ENCODE results near the gene SYNE4. TPM values are rescaled to one million over a fixed set of nuclear protein-coding genes. Genes with fewer than 3 reads are reported as not detected.

Gene SYNE4
- total RNA-seq, 2 donors from 2014 or later, result 17.1 to 19.3 TPM

GRCh38 chr19:36054119-36054732 lies 45.6 kb upstream of the SYNE4 start, which contains the start of gene THAP8:
TSS of gene THAP8 (minus strand) at chr19:36054285. CDS start at chr19:36054217, 68 bp downstream.
- Mint-ChIP-seq H3K36me3 (ENCODE audit: low read depth) (peaks cover 12% of the 10 kb centered on the region), H3K27ac (peak within 1 kb of the TSS; percentile 99), H3K4me1 (peaks cover 28% of the 10 kb centered on the region), H3K4me3 (peak within 1 kb of the TSS; percentile 83), H3K27me3 (ENCODE audit: insufficient read depth) (peaks cover 2% of the 10 kb centered on the region), H3K9me3 (no peaks in the 10 kb centered on the region)
- Histone ChIP-seq H3K36me3 (ENCODE audit: control insufficient read depth, insufficient read depth, low read length) (no peaks in the 10 kb centered on the region), H3K9ac (ENCODE audit: extremely low read depth, low read length, poor library complexity, severe bottlenecking) (peak within 1 kb of the TSS; percentile 74), H3K27me3 (ENCODE audit: control insufficient read depth, insufficient read depth, low read length, poor library complexity, severe bottlenecking) (no peaks in the 10 kb centered on the region), H3K27ac (ENCODE audit: low read depth, low read length) (peak within 1 kb of the TSS; percentile 96), H3K4me1 (ENCODE audit: control insufficient read depth, insufficient read depth, low read length) (peaks cover 3% of the 10 kb centered on the region), H3K9me3 (ENCODE audit: control insufficient read depth, low read length) (no peaks in the 10 kb centered on the region), H3K4me3 (ENCODE audit: low read length) (peak within 1 kb of the TSS; percentile 90)
- peak; percentile 70 for TF ChIP-seq CTCF (conservative IDR thresholded peaks at IDR 0.05)
- WGBS, 2 experiments (ENCODE audit: insufficient coverage in 1 of 2, insufficient read length in 1 of 2), result 0% methylated on average over 23 to 56 of the region's 56 CpGs
- DNase-seq, result peak; percentile 99

GRCh38 chr19:36051637-36052036 lies 43.0 kb upstream of the SYNE4 start:
- no peak overlapping the region for H3K4me3 Mint-ChIP-seq
- 73 to 75% methylated on average over 4 of the region's 4 CpGs for WGBS, 2 experiments (ENCODE audit: insufficient coverage in 1 of 2, insufficient read length in 1 of 2)
- H3K4me1 ChIP-seq (ENCODE audit: control insufficient read depth, insufficient read depth, low read length), result peaks cover 3% of the 10 kb centered on the region
- no peak overlapping the region for H3K27ac ChIP-seq (ENCODE audit: low read depth, low read length)
- H3K27me3 ChIP-seq (ENCODE audit: control insufficient read depth, insufficient read depth, low read length, poor library complexity, severe bottlenecking), result no peaks in the 10 kb centered on the region
- no peaks in the 10 kb centered on the region for H3K9me3 ChIP-seq (ENCODE audit: control insufficient read depth, low read length)
- peak; percentile 3 for TF ChIP-seq CTCF (conservative IDR thresholded peaks at IDR 0.05)
- peaks cover 2% of the 10 kb centered on the region for H3K27me3 Mint-ChIP-seq (ENCODE audit: insufficient read depth)
- H3K9ac ChIP-seq (ENCODE audit: extremely low read depth, low read length, poor library complexity, severe bottlenecking), result no peak overlapping the region
- H3K36me3 Mint-ChIP-seq (ENCODE audit: low read depth), result peaks cover 2% of the 10 kb centered on the region
- no peaks in the 10 kb centered on the region for H3K9me3 Mint-ChIP-seq
- H3K27ac Mint-ChIP-seq, result peak overlapping the region; percentile 26
- peaks cover 23% of the 10 kb centered on the region for H3K4me1 Mint-ChIP-seq
- DNase-seq, result peak; percentile 80
- H3K36me3 ChIP-seq (ENCODE audit: control insufficient read depth, insufficient read depth, low read length), result no peaks in the 10 kb centered on the region
- no peak overlapping the region for H3K4me3 ChIP-seq (ENCODE audit: low read length)

GRCh38 chr19:36051236-36051635 lies 42.6 kb upstream of the SYNE4 start:
- peaks cover 4% of the 10 kb centered on the region for H3K36me3 Mint-ChIP-seq (ENCODE audit: low read depth)
- Histone ChIP-seq H3K9me3 (ENCODE audit: control insufficient read depth, low read length) (no peaks in the 10 kb centered on the region), H3K9ac (ENCODE audit: extremely low read depth, low read length, poor library complexity, severe bottlenecking) (no peak overlapping the region), H3K27ac (ENCODE audit: low read depth, low read length) (no peak overlapping the region), H3K4me1 (ENCODE audit: control insufficient read depth, insufficient read depth, low read length) (peaks cover 3% of the 10 kb centered on the region), H3K36me3 (ENCODE audit: control insufficient read depth, insufficient read depth, low read length) (no peaks in the 10 kb centered on the region), H3K4me3 (ENCODE audit: low read length) (no peak overlapping the region), H3K27me3 (ENCODE audit: control insufficient read depth, insufficient read depth, low read length, poor library complexity, severe bottlenecking) (no peaks in the 10 kb centered on the region)
- TF ChIP-seq CTCF (conservative IDR thresholded peaks at IDR 0.05), result peak; percentile 82
- no peaks in the 10 kb centered on the region for H3K9me3 Mint-ChIP-seq
- peak; percentile 89 for DNase-seq
- no peak overlapping the region for H3K4me3 Mint-ChIP-seq
- H3K27ac Mint-ChIP-seq, result peak overlapping the region; percentile 26
- WGBS, 2 experiments (ENCODE audit: insufficient coverage in 1 of 2, insufficient read length in 1 of 2), result 17 to 26% methylated on average over 3 of the region's 3 CpGs
- H3K4me1 Mint-ChIP-seq, result peaks cover 21% of the 10 kb centered on the region
- H3K27me3 Mint-ChIP-seq (ENCODE audit: insufficient read depth), result peaks cover 2% of the 10 kb centered on the region

Data from endodermal cell (in vitro differentiated cells).